ENCODE data around the gene INKA2.

- TF ChIP-seq CTCF (conservative IDR thresholded peaks at IDR 0.05) (no peak), ZFX (IDR thresholded peaks at IDR 0.05) (no peak)
Observed at GRCh38 chr1:111699268-111699667, 39.9 kb downstream of the INKA2 start.
